A673 (cell line): Measurements from ENCODE around the gene SH3RF3.

Experiments used
- CTCF ChIP-seq: fragments of 300-800, 200-600 bp; sonication (generic); conservative IDR thresholded peaks from 2 replicates; pipeline ENCODE4 v1.5.1; 2017; ENCODE audit warnings: low read depth, mild to moderate bottlenecking, antibody characterized with exemption, low read length, moderate library complexity, mixed read lengths
- EZH2 ChIP-seq: fragments of 200-600 bp; sonication (generic); IDR thresholded peaks from 2 replicates; pipeline ENCODE4 v1.6.1; 2017; ENCODE audit warnings: borderline replicate concordance, low read depth, mild to moderate bottlenecking, mixed read lengths, antibody characterized with exemption, low read length; ENCODE audit not compliant: poor library complexity, severe bottlenecking

- TF ChIP-seq CTCF (no peak), EZH2 (no peak)
These were observed 263.1 kb downstream of the SH3RF3 start for GRCh38 chr2:109392140-109392539.
